Mesenchymal stem cell (in vitro differentiated cells and primary cell): ENCODE results near the gene FNDC5.

Source experiments
- DNase-seq: peaks from one replicate; pipeline ENCODE4 v3.0.0-alpha.2; 2013
- H2AFZ ChIP-seq: one replicate; pipeline ENCODE4 v1.6.1; 2013; ENCODE audit warnings: low read depth, mild to moderate bottlenecking, control low read depth, inconsistent platforms, low read length, moderate library complexity
- H2AK5ac ChIP-seq: 2 replicates; pipeline ENCODE4 v1.6.1; 2013; ENCODE audit warnings: low read length, moderate library complexity, mild to moderate bottlenecking, inconsistent platforms; ENCODE audit not compliant: severe bottlenecking
- H2BK120ac ChIP-seq: one replicate; pipeline ENCODE4 v1.6.1; 2013; ENCODE audit warnings: low read depth, mild to moderate bottlenecking, inconsistent platforms, low read length, moderate library complexity
- H2BK12ac ChIP-seq, 2 experiments: one replicate each; pipeline ENCODE4 v1.6.1; 2013; ENCODE audit warnings: inconsistent platforms in 2 of 2, low read length in 2 of 2, mild to moderate bottlenecking in 2 of 2, moderate library complexity in 2 of 2, control low read depth in 1 of 2
- H2BK15ac ChIP-seq: one replicate; pipeline ENCODE4 v1.6.1; 2013; ENCODE audit warnings: mild to moderate bottlenecking, low read depth, inconsistent platforms; ENCODE audit not compliant: poor library complexity, severe bottlenecking
- H2BK5ac ChIP-seq: 2 replicates; pipeline ENCODE4 v1.6.1; 2013; ENCODE audit warnings: low read depth, mild to moderate bottlenecking, low read length, control low read depth, inconsistent platforms; ENCODE audit not compliant: poor library complexity, severe bottlenecking
- H3K14ac ChIP-seq, 2 experiments: one replicate each; pipeline ENCODE4 v1.6.1; 2013; ENCODE audit warnings: inconsistent platforms in 2 of 2, low read length in 2 of 2, control low read depth in 1 of 2, mild to moderate bottlenecking in 1 of 2, moderate library complexity in 1 of 2
- H3K18ac ChIP-seq, 2 experiments: one replicate each; pipeline ENCODE4 v1.6.1; 2013; ENCODE audit warnings: inconsistent platforms in 2 of 2, low read length in 2 of 2, control low read depth in 1 of 2, low read depth in 1 of 2, mild to moderate bottlenecking in 1 of 2
- H3K23ac ChIP-seq, 2 experiments: one replicate each; pipeline ENCODE4 v1.6.1; 2013; ENCODE audit warnings: inconsistent platforms in 2 of 2, low read length in 2 of 2, mild to moderate bottlenecking in 2 of 2, moderate library complexity in 2 of 2, control low read depth in 1 of 2
- H3K27ac ChIP-seq: 2 replicates; pipeline ENCODE4 v1.5.1; 2013; ENCODE audit warnings: mild to moderate bottlenecking, moderate library complexity, low read length, control low read depth, inconsistent platforms; ENCODE audit not compliant: poor library complexity, severe bottlenecking
- H3K27me3 ChIP-seq, 2 experiments: 2 replicates each; pipeline versions ENCODE4 v1.6.1 to v1.7.0; 2013; ENCODE audit warnings: low read length in 2 of 2, mild to moderate bottlenecking in 2 of 2, moderate library complexity in 2 of 2, control low read depth in 1 of 2, inconsistent platforms in 1 of 2; ENCODE audit not compliant: control insufficient read depth in 1 of 2, insufficient read depth in 1 of 2
- H3K36me3 ChIP-seq, 2 experiments: 2 replicates each; pipeline versions ENCODE4 v1.6.1 to v1.7.0; 2013; ENCODE audit warnings: low read length in 2 of 2, control low read depth in 1 of 2, inconsistent platforms in 1 of 2, low read depth in 1 of 2, mild to moderate bottlenecking in 1 of 2; ENCODE audit not compliant: insufficient read depth in 2 of 2, control insufficient read depth in 1 of 2
- H3K4ac ChIP-seq, 2 experiments: one replicate each; pipeline ENCODE4 v1.6.1; 2013; ENCODE audit warnings: inconsistent platforms in 2 of 2, low read length in 2 of 2, mild to moderate bottlenecking in 2 of 2, moderate library complexity in 2 of 2, control low read depth in 1 of 2, low read depth in 1 of 2
- H3K4me1 ChIP-seq: 2 replicates; pipeline ENCODE4 v1.6.1; 2013; ENCODE audit warnings: low read depth, low read length, control low read depth; ENCODE audit not compliant: control insufficient read depth, insufficient read depth
- H3K4me2 ChIP-seq: 2 replicates; pipeline ENCODE4 v1.6.1; 2013; ENCODE audit warnings: low read length, mild to moderate bottlenecking, inconsistent platforms; ENCODE audit not compliant: poor library complexity, severe bottlenecking
- H3K4me3 ChIP-seq, 2 experiments: 2 replicates each; pipeline versions ENCODE4 v1.5.1 to v1.7.0; 2013; ENCODE audit warnings: low read length in 2 of 2, mild to moderate bottlenecking in 2 of 2, control low read depth in 1 of 2, low read depth in 1 of 2; ENCODE audit not compliant: insufficient read depth in 1 of 2
- H3K79me1 ChIP-seq: replicated peaks from 2 replicates; pipeline ENCODE4 v1.6.1; 2013; ENCODE audit warnings: mild to moderate bottlenecking, control low read depth, low read length, inconsistent platforms; ENCODE audit not compliant: poor library complexity, severe bottlenecking
- H3K9ac ChIP-seq: 2 replicates; pipeline ENCODE4 v1.7.0; 2013; ENCODE audit warnings: mild to moderate bottlenecking, low read length, moderate library complexity
- H3K9me3 ChIP-seq: 2 replicates; pipeline ENCODE4 v1.7.0; 2013; ENCODE audit warnings: mild to moderate bottlenecking, low read length; ENCODE audit not compliant: control insufficient read depth
- H4K8ac ChIP-seq: one replicate; pipeline ENCODE4 v1.6.1; 2013; ENCODE audit warnings: inconsistent platforms, mild to moderate bottlenecking, low read length, moderate library complexity
- H4K91ac ChIP-seq: one replicate; pipeline ENCODE4 v1.6.1; 2013; ENCODE audit warnings: mild to moderate bottlenecking, low read length, inconsistent platforms
- whole genome bisulfite sequencing: methylation state at CpG from one replicate; pipeline ENCODE4 v1.1.7; 2013; ENCODE audit warnings: mixed read lengths; 5-methylcytosine and 5-hydroxymethylcytosine counted together

FNDC5 gene

GRCh38 chr1:32887623-32888022, 16.9 kb upstream of the FNDC5 start:
- no peak overlapping the region for H3K4me3 ChIP-seq
- H3K4me2 ChIP-seq, result no peak overlapping the region
- no peak overlapping the region for H3K9ac ChIP-seq
- WGBS, result 87% methylated on average over 11 of the region's 12 CpGs
- H2BK5ac ChIP-seq, result no peak overlapping the region
- no peaks in the 10 kb centered on the region for H3K79me1 ChIP-seq
- no peak overlapping the region for H2BK120ac ChIP-seq
- H2BK12ac ChIP-seq, result no peak overlapping the region
- H4K91ac ChIP-seq, result no peak overlapping the region
- no peak overlapping the region for H2AK5ac ChIP-seq
- no peak overlapping the region for H3K14ac ChIP-seq
- no peak overlapping the region for H3K23ac ChIP-seq
- H3K27ac ChIP-seq, result no peak overlapping the region
- peaks cover 83 to 87% of the 10 kb centered on the region in 2 experiments for H3K27me3 ChIP-seq
- no peak overlapping the region for H2BK15ac ChIP-seq
- peaks cover 10% of the 10 kb centered on the region for H3K4me1 ChIP-seq
- H2AFZ ChIP-seq, result no peak overlapping the region
- DNase-seq, result no peak
- no peaks in the 10 kb centered on the region for H3K36me3 ChIP-seq
- H4K8ac ChIP-seq, result no peak overlapping the region
- no peaks in the 10 kb centered on the region for H3K9me3 ChIP-seq
- H3K4ac ChIP-seq, result no peak overlapping the region
- H3K18ac ChIP-seq, result no peak overlapping the region

- Histone ChIP-seq H3K79me1 (no peaks in the 10 kb centered on the region), H3K18ac (no peak overlapping the region), H2BK5ac (no peak overlapping the region), H3K23ac (no peak overlapping the region), H3K9me3 (no peaks in the 10 kb centered on the region), H3K36me3 (no peaks in the 10 kb centered on the region), H4K91ac (no peak overlapping the region), H3K27me3 (peaks cover 76 to 85% of the 10 kb centered on the region in 2 experiments), H2BK120ac (no peak overlapping the region), H2BK15ac (no peak overlapping the region), H3K14ac (no peak overlapping the region), H3K4me2 (no peak overlapping the region), H2AK5ac (no peak overlapping the region), H3K4me3 (no peak overlapping the region), H3K4ac (no peak overlapping the region), H4K8ac (no peak overlapping the region), H3K9ac (no peak overlapping the region), H3K27ac (no peak overlapping the region), H2BK12ac (no peak overlapping the region), H2AFZ (no peak overlapping the region), H3K4me1 (peaks cover 7% of the 10 kb centered on the region)
- DNase-seq, result no peak
- 54% methylated on average over 19 of the region's 19 CpGs for WGBS
Measured at GRCh38 chr1:32886828-32887414, 16.2 kb upstream of the FNDC5 start.

- Histone ChIP-seq H3K14ac (no peak within 1 kb of the TSS), H3K23ac (peak within 1 kb of the TSS in 1 of 2 experiments; percentile 46)
- 5% methylated on average over 48 of the region's 79 CpGs for WGBS
Measured at GRCh38 chr1:32886004-32886827, 15.5 kb upstream of the FNDC5 start, which contains the start of gene HPCA. HPCA (plus strand) TSS chr1:32886491; CDS start chr1:32888899, 2,408 bp downstream.

GRCh38 chr1:32885676-32886003, 14.9 kb upstream of the FNDC5 start:
- no peak overlapping the region for H2BK120ac ChIP-seq
- H3K9ac ChIP-seq, result no peak overlapping the region
- peaks cover 7% of the 10 kb centered on the region for H3K4me1 ChIP-seq
- no peak overlapping the region for H3K18ac ChIP-seq
- H3K4ac ChIP-seq, result no peak overlapping the region
- H3K36me3 ChIP-seq, result no peaks in the 10 kb centered on the region
- H3K79me1 ChIP-seq, result no peaks in the 10 kb centered on the region
- no peak overlapping the region for H2AK5ac ChIP-seq
- no peak overlapping the region for H4K91ac ChIP-seq
- 39% methylated on average over 8 of the region's 8 CpGs for WGBS
- H3K9me3 ChIP-seq, result no peaks in the 10 kb centered on the region
- no peak overlapping the region for H3K27ac ChIP-seq
- H3K4me3 ChIP-seq, result no peak overlapping the region
- H2AFZ ChIP-seq, result no peak overlapping the region
- no peak overlapping the region for H3K23ac ChIP-seq
- H3K27me3 ChIP-seq, result peaks cover 64 to 85% of the 10 kb centered on the region in 2 experiments
- no peak overlapping the region for H3K4me2 ChIP-seq
- no peak overlapping the region for H2BK5ac ChIP-seq
- no peak for DNase-seq
- H2BK15ac ChIP-seq, result no peak overlapping the region
- H4K8ac ChIP-seq, result no peak overlapping the region
- H2BK12ac ChIP-seq, result no peak overlapping the region
- no peak overlapping the region for H3K14ac ChIP-seq

More at GRCh38 chr1:32886004-32886827, 15.5 kb upstream of the FNDC5 start, which contains the start of gene HPCA:
- H3K27me3 ChIP-seq, result peaks cover 69 to 85% of the 10 kb centered on the region in 2 experiments
- H3K79me1 ChIP-seq, result no peaks in the 10 kb centered on the region
- H2BK5ac ChIP-seq, result no peak within 1 kb of the TSS
- H2BK12ac ChIP-seq, result no peak within 1 kb of the TSS
- no peak within 1 kb of the TSS for H4K91ac ChIP-seq
- no peak within 1 kb of the TSS for H2AFZ ChIP-seq
- peaks cover 7% of the 10 kb centered on the region for H3K4me1 ChIP-seq
- no peak within 1 kb of the TSS for H3K4ac ChIP-seq
- H3K4me2 ChIP-seq, result peak within 1 kb of the TSS; percentile 55
- H3K18ac ChIP-seq, result no peak within 1 kb of the TSS
- H3K27ac ChIP-seq, result no peak within 1 kb of the TSS
- no peak within 1 kb of the TSS for H3K4me3 ChIP-seq
- no peak within 1 kb of the TSS for H2BK15ac ChIP-seq
- DNase-seq, result peak; percentile 71
- H3K36me3 ChIP-seq, result no peaks in the 10 kb centered on the region
- H4K8ac ChIP-seq, result no peak within 1 kb of the TSS
- H2AK5ac ChIP-seq, result no peak within 1 kb of the TSS
- H2BK120ac ChIP-seq, result no peak within 1 kb of the TSS
- H3K9me3 ChIP-seq, result no peaks in the 10 kb centered on the region
- H3K9ac ChIP-seq, result no peak within 1 kb of the TSS
